Esophagus squamous epithelium (tissue), 5 donors: ENCODE results near the gene CISH. TPM values are rescaled to one million over a fixed set of nuclear protein-coding genes. Genes with fewer than 3 reads are reported as not detected.

Experiments used
- DNase-seq: peaks from one replicate; lab custom pipeline; 2025; lab: John Stamatoyannopoulos, UW
- H3K27ac ChIP-seq, 4 donors: fragments of 200-600 bp; sonication (generic); one replicate each; pipeline ENCODE4 v1.5.1; 2016 to 2019; ENCODE audit warnings: mild to moderate bottlenecking in 1 of 4
- H3K27me3 ChIP-seq, 4 donors: fragments of 200-600 bp; sonication (generic); 1 replicate in 3 of 4; 2 replicates in 1 of 4; pipeline versions ENCODE4 v1.5.1 to v1.6.0; 2017 to 2021; ENCODE audit warnings: antibody characterized with exemption in 1 of 4
- H3K36me3 ChIP-seq, 3 donors: fragments of 200-600 bp; sonication (generic); one replicate each; pipeline ENCODE4 v1.5.1; 2016 to 2019
- H3K4me1 ChIP-seq, 3 donors: fragments of 200-600 bp; sonication (generic); one replicate each; pipeline ENCODE4 v1.5.1; 2017 to 2019
- H3K4me3 ChIP-seq, 4 donors: fragments of 200-600 bp; sonication (generic); 1 replicate in 3 of 4; 2 replicates in 1 of 4; pipeline ENCODE4 v1.5.1; 2016 to 2019; ENCODE audit warnings: mild to moderate bottlenecking in 2 of 4, moderate library complexity in 1 of 4
- H3K9me3 ChIP-seq, 3 donors: fragments of 200-600 bp; sonication (generic); one replicate each; pipeline ENCODE4 v1.5.1; 2016 to 2019
- POLR2A ChIP-seq, 4 donors: fragments of 450-650 bp; IDR thresholded peaks; one replicate each; pipeline ENCODE4 v1.6.1; 2017; ENCODE audit warnings: antibody characterized with exemption in 4 of 4, mild to moderate bottlenecking in 4 of 4, moderate library complexity in 3 of 4
- WGBS, 2 donors: methylation state at CpG; one replicate each; pipeline ENCODE4 v1.1.5; 2018; 5-methylcytosine and 5-hydroxymethylcytosine counted together
- intact Hi-C: fragments of 100-400 bp; cut with DNase I; formaldehyde crosslinking; loops from one replicate; pipeline ENCODE4 v1.15.0; 2022
- total RNA-seq, 4 donors: library from RNA; depleted of rRNA; stranded (reverse); fragments of >200 nt; gene quantifications; one replicate each; pipeline ENCODE4 v1.1.0, GENCODE V29; 2016
- TF ChIP-seq, protein P1 (sequence below), 6 experiments: fragments of 450-650 bp in 4 of 6; fragments of 200-600 bp in 2 of 6; sonication (generic) in 2 of 6; IDR thresholded peaks; one replicate each; pipeline ENCODE4 v1.5.1; 2016 to 2019; ENCODE audit warnings: antibody characterized with exemption in 6 of 6, mild to moderate bottlenecking in 4 of 6, moderate library complexity in 4 of 6
- donor health status: DM: yes; HTN: yes; CAD: no.

The CISH gene
- total RNA-seq, 4 donors from 2014 or later = 3.1 to 11.1 (median 6.8) TPM

GRCh38 chr3:50608278-50608677 lies 3.3 kb downstream of the CISH start:
- H3K36me3 ChIP-seq = peaks cover 0 to 29% (median 3%) of the 10 kb centered on the region in 3 donors
- TF ChIP-seq, protein P1, sequence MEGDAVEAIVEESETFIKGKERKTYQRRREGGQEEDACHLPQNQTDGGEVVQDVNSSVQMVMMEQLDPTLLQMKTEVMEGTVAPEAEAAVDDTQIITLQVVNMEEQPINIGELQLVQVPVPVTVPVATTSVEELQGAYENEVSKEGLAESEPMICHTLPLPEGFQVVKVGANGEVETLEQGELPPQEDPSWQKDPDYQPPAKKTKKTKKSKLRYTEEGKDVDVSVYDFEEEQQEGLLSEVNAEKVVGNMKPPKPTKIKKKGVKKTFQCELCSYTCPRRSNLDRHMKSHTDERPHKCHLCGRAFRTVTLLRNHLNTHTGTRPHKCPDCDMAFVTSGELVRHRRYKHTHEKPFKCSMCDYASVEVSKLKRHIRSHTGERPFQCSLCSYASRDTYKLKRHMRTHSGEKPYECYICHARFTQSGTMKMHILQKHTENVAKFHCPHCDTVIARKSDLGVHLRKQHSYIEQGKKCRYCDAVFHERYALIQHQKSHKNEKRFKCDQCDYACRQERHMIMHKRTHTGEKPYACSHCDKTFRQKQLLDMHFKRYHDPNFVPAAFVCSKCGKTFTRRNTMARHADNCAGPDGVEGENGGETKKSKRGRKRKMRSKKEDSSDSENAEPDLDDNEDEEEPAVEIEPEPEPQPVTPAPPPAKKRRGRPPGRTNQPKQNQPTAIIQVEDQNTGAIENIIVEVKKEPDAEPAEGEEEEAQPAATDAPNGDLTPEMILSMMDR (IDR thresholded peaks at IDR 0.05) = no peak
- no peak for TF ChIP-seq POLR2A (IDR thresholded peaks at IDR 0.05)
- H3K4me3 ChIP-seq = peak overlapping the region in 3 of 4 donors; percentile 6 to 85 (median 84)
- H3K27me3 ChIP-seq = no peaks in the 10 kb centered on the region
- intact Hi-C loops = no loop called here
- no peak for DNase-seq
- no peaks in the 10 kb centered on the region for H3K9me3 ChIP-seq
- 100% methylated on average over 1 of the region's 7 CpGs; no CpG with 5 or more reads in 1 of the 2 donors for WGBS, 2 donors
- H3K27ac ChIP-seq = no peak overlapping the region
- peaks cover 55 to 98% (median 71%) of the 10 kb centered on the region in 3 donors for H3K4me1 ChIP-seq

DNA sequence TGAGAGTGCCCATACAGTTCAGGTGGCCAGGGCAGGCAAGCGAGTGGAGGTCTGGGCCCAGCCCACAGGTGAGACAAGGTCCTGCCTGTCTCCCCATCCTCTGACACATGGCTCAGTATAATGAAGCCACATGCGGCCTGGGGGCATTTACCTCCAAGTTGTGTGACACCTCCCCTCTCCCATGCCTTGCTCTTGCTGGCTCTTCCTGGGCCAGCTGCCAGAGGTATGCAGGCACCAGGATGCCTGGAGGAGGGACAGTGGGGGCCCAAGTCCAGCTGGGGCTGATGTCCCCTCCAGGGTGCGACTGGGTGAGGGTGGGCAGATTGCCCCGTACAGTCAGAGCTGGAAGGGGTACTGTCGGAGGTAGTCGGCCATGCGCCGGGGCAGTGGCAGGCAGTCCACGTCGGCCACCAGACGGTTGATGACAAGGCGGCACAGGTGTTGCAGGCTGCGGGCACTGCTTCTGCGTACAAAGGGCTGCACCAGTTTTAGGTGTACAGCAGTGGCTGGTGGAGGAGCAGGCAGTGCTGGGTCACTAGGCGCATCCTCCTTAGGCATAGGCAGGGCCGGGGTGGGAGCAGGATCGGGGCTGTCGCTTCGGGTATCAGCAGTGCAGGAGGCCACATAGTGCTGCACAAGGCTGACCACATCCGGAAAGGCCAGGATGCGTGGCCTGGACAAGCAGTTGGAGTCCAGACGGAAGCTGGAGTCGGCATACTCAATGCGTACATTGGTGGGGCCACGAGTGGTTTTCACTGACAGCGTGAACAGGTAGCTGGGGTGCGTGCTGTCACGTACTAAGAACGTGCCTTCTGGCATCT lies 4.1 kb downstream of the CISH start:
- no peaks in the 10 kb centered on the region for H3K9me3 ChIP-seq
- peak overlapping the region in 2 of 4 donors; percentile 95 to 97 for H3K27ac ChIP-seq
- H3K27me3 ChIP-seq = no peaks in the 10 kb centered on the region
- DNase-seq = no peak
- TF ChIP-seq POLR2A (IDR thresholded peaks at IDR 0.05) = no peak
- TF ChIP-seq, protein P1 (IDR thresholded peaks at IDR 0.05) = no peak
- H3K4me3 ChIP-seq = peak overlapping the region in 3 of 4 donors; percentile 6 to 85 (median 84)
- intact Hi-C loops = no loop called here
- WGBS, 2 donors = 68 to 69% methylated on average over 7 to 11 of the region's 29 CpGs
- H3K36me3 ChIP-seq = peaks cover 0 to 29% (median 3%) of the 10 kb centered on the region in 3 donors
- peaks cover 62 to 98% (median 71%) of the 10 kb centered on the region in 3 donors for H3K4me1 ChIP-seq

- no peaks in the 10 kb centered on the region for H3K9me3 ChIP-seq
- H3K36me3 ChIP-seq = peaks cover 0 to 29% (median 3%) of the 10 kb centered on the region in 3 donors
- DNase-seq = no peak
- 67 to 80% methylated on average over 1 of the region's 6 CpGs for WGBS, 2 donors
- intact Hi-C loops = no loop called here
- TF ChIP-seq, protein P1 (IDR thresholded peaks at IDR 0.05) = no peak
- TF ChIP-seq POLR2A (IDR thresholded peaks at IDR 0.05) = no peak
- peak overlapping the region in 3 of 4 donors; percentile 60 to 97 (median 95) for H3K27ac ChIP-seq
- no peaks in the 10 kb centered on the region for H3K27me3 ChIP-seq
- peaks cover 67 to 100% (median 76%) of the 10 kb centered on the region in 3 donors for H3K4me1 ChIP-seq
- H3K4me3 ChIP-seq = peak overlapping the region in 2 of 4 donors; percentile 84 to 85
These were observed 5.0 kb downstream of the CISH start for GRCh38 chr3:50606596-50606995.

DNA sequence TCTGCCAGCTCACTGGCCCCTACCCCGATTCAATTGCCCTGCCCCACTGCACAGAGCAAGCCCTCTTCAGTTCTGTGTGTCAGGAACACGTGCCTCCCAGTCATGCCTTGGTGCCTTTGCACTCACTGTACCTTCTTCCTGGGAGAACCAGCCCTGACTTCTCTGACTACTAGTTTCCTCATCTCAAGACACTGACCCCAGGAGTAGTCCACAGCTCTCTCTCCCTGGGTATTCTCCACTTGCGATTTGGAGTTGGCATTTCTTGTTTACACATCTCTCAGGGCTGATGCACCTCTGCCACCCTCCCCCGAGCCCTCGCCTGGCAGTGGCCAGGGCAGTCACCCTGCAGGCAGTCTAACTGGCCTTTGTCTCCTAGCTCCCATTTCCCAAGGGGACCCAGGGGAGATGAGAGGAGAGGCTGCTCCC lies 5.7 kb downstream of the CISH start:
- WGBS, 2 donors = 28 to 70% methylated on average over 3 to 5 of the region's 5 CpGs
- no peak for TF ChIP-seq POLR2A (IDR thresholded peaks at IDR 0.05)
- TF ChIP-seq, protein P1 (IDR thresholded peaks at IDR 0.05) = no peak

More for the DNA sequence above, 5.7 kb downstream of the CISH start:
- intact Hi-C loops = no loop called here
- Histone ChIP-seq H3K9me3 (no peaks in the 10 kb centered on the region), H3K27me3 (no peaks in the 10 kb centered on the region), H3K27ac (peak overlapping the region; percentile 60 to 97 (median 78)), H3K36me3 (peaks cover 0 to 29% (median 3%) of the 10 kb centered on the region in 3 donors), H3K4me3 (peak overlapping the region in 1 of 4 donors; percentile 6), H3K4me1 (peaks cover 69 to 100% (median 77%) of the 10 kb centered on the region in 3 donors)
- DNase-seq = no peak
